Measurements from ENCODE around the gene RBFOX1.

The RBFOX1 gene

GRCh38 chr16:7548796-7549318 lies 216.2 kb downstream of the RBFOX1 start:
- H3K36me3 ChIP-seq, result no peaks in the 10 kb centered on the region
- no peak overlapping the region for H3K4me3 ChIP-seq (ENCODE audit: low read depth in 1 of 2, low read length in 1 of 2)
- no peaks in the 10 kb centered on the region for H3K4me1 ChIP-seq (ENCODE audit: control insufficient read depth in 1 of 2, insufficient read depth in 1 of 2, low read depth in 1 of 2, low read length in 1 of 2)
- H3K27ac ChIP-seq, result no peak overlapping the region
- H3K27me3 ChIP-seq, result no peaks in the 10 kb centered on the region
- no peaks in the 10 kb centered on the region for H3K9me3 ChIP-seq
- TF ChIP-seq, protein P1, sequence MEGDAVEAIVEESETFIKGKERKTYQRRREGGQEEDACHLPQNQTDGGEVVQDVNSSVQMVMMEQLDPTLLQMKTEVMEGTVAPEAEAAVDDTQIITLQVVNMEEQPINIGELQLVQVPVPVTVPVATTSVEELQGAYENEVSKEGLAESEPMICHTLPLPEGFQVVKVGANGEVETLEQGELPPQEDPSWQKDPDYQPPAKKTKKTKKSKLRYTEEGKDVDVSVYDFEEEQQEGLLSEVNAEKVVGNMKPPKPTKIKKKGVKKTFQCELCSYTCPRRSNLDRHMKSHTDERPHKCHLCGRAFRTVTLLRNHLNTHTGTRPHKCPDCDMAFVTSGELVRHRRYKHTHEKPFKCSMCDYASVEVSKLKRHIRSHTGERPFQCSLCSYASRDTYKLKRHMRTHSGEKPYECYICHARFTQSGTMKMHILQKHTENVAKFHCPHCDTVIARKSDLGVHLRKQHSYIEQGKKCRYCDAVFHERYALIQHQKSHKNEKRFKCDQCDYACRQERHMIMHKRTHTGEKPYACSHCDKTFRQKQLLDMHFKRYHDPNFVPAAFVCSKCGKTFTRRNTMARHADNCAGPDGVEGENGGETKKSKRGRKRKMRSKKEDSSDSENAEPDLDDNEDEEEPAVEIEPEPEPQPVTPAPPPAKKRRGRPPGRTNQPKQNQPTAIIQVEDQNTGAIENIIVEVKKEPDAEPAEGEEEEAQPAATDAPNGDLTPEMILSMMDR (IDR thresholded peaks at IDR 0.05), result no peak

DNA sequence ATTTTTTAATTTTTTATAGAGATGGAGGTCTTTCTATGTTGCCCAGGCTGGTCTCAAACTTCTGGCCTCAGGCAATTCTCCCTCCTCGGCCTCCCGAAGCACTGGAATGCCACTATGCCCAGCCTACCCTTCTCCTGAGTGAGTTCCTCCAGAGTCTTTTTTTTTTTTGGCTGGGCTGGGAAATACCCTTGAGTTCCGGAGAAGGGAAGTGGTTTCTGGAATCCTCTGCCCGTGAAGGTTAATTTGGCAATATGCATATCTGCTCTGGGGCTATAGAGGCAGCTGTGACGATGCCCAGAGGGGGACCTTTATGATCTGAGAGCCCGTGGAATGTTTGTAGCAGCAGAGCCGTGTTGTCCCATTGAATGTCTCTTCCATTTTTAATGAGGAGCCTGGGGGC lies 217.5 kb downstream of the RBFOX1 start:
- Histone ChIP-seq H3K27me3 (no peaks in the 10 kb centered on the region), H3K27ac (no peak overlapping the region)

GRCh38 chr16:7555459-7555858 lies 222.8 kb downstream of the RBFOX1 start:
- no peaks in the 10 kb centered on the region for H3K9me3 ChIP-seq
- H3K27me3 ChIP-seq, result no peaks in the 10 kb centered on the region
- no peak overlapping the region for H3K4me3 ChIP-seq (ENCODE audit: low read depth in 1 of 2, low read length in 1 of 2)
- no peaks in the 10 kb centered on the region for H3K36me3 ChIP-seq
- no peaks in the 10 kb centered on the region for H3K4me1 ChIP-seq (ENCODE audit: control insufficient read depth in 1 of 2, insufficient read depth in 1 of 2, low read depth in 1 of 2, low read length in 1 of 2)
- TF ChIP-seq, protein P1 (IDR thresholded peaks at IDR 0.05), result no peak
- no peak overlapping the region for H3K27ac ChIP-seq

More for the DNA sequence above, 217.5 kb downstream of the RBFOX1 start:
- H3K36me3 ChIP-seq, result no peaks in the 10 kb centered on the region
- TF ChIP-seq, protein P1 (IDR thresholded peaks at IDR 0.05), result no peak
- no peaks in the 10 kb centered on the region for H3K9me3 ChIP-seq
- no peak overlapping the region for H3K4me3 ChIP-seq (ENCODE audit: low read depth in 1 of 2, low read length in 1 of 2)
- H3K4me1 ChIP-seq (ENCODE audit: control insufficient read depth in 1 of 2, insufficient read depth in 1 of 2, low read depth in 1 of 2, low read length in 1 of 2), result no peaks in the 10 kb centered on the region

DNA sequence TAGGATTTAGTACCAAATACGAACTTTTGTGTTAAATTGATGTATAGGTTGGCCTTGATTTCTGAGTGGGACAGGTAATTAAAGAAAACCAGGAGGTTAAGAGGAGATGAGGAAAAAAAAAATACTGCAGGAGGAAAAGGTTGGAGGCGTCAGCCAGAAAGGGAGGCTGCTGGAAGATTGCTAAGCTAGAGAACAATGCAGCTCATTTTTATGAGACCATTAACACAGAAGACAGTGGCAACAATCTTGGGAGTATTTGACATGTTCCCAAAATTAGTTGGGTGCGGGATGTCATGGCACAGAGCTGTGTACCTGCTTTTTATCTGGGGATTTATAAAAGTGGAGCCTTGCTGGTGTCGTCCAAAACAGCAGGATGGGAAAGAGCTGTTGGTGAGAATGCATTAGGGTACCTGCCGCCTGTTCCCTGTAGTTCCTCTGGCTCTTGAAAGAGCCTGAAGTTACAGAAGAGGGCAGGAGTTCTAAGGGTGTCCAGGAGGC lies 229.3 kb downstream of the RBFOX1 start:
- H3K4me1 ChIP-seq (ENCODE audit: control insufficient read depth in 1 of 2, insufficient read depth in 1 of 2, low read depth in 1 of 2, low read length in 1 of 2), result no peaks in the 10 kb centered on the region
- H3K36me3 ChIP-seq, result no peaks in the 10 kb centered on the region
- H3K27me3 ChIP-seq, result no peaks in the 10 kb centered on the region
- no peak overlapping the region for H3K4me3 ChIP-seq (ENCODE audit: low read depth in 1 of 2, low read length in 1 of 2)
- no peaks in the 10 kb centered on the region for H3K9me3 ChIP-seq
- TF ChIP-seq, protein P1 (IDR thresholded peaks at IDR 0.05), result no peak
- no peak overlapping the region for H3K27ac ChIP-seq

DNA sequence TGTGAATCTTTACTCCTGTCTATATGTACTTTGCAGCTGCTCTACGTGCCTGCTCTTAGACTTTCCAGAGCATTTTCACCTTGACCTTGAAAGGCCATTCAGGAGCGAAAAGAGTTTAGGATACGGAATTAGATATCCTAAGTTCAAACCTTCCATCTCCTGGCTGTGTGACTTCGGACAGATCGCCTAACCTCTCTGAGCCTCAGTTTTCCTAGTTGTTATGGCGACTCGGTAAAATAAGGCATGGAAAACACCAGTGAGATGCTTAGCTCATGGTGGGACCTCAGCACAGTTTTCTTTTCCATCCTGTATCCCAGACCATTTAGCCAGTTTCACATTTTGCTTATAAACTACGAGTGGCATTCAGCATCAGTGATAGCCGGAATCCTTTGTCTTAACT lies 233.7 kb downstream of the RBFOX1 start:
- Histone ChIP-seq H3K27me3 (no peaks in the 10 kb centered on the region), H3K9me3 (no peaks in the 10 kb centered on the region), H3K4me3 (ENCODE audit: low read depth in 1 of 2, low read length in 1 of 2) (no peak overlapping the region), H3K27ac (no peak overlapping the region), H3K4me1 (ENCODE audit: control insufficient read depth in 1 of 2, insufficient read depth in 1 of 2, low read depth in 1 of 2, low read length in 1 of 2) (no peaks in the 10 kb centered on the region), H3K36me3 (no peaks in the 10 kb centered on the region)
- TF ChIP-seq, protein P1 (IDR thresholded peaks at IDR 0.05), result no peak

Data from neutrophil (primary cell).